HepG2 (cell line): ENCODE data around the gene SEMA3F. TPM values are rescaled to one million over a fixed set of nuclear protein-coding genes. Genes with fewer than 3 reads are reported as not detected.

Experiments
- AGO1 ChIP-seq: fragments of 200-400 bp; formaldehyde crosslinking; IDR thresholded peaks from 2 replicates; pipeline ENCODE4 v1.6.1; 2017; ENCODE audit warnings: mild to moderate bottlenecking, low read depth, low read length, moderate library complexity; ENCODE audit not compliant: poor library complexity, severe bottlenecking
- ASH2L ChIP-seq: fragments of 300-600, 200-600 bp; sonication (generic); IDR thresholded peaks from 2 replicates; pipeline ENCODE4 v1.7.0; 2017; ENCODE audit warnings: low read depth, mild to moderate bottlenecking, moderate library complexity, mixed read lengths, low read length; ENCODE audit not compliant: insufficient read length
- CENPT ChIP-seq: sonication (generic); formaldehyde crosslinking; IDR thresholded peaks from 2 replicates; pipeline ENCODE4 v1.8.0; 2022; ENCODE audit warnings: low read depth, mild to moderate bottlenecking, moderate library complexity, missing genetic modification reagents
- FOXA1 ChIP-seq, 2 experiments: fragments of 450-650 bp in 1 of 2; sonication (generic) in 1 of 2; formaldehyde crosslinking in 1 of 2; IDR thresholded peaks; 2 replicates each; pipeline versions ENCODE4 v1.4.0 to v1.6.1; 2016 to 2020; ENCODE audit warnings: missing genetic modification reagents in 1 of 2
- IKZF4 ChIP-seq: sonication (generic); formaldehyde crosslinking; IDR thresholded peaks from 2 replicates; pipeline ENCODE4 v1.5.1; 2020; ENCODE audit warnings: borderline replicate concordance, mild to moderate bottlenecking, low read depth, missing genetic modification reagents; ENCODE audit errors: not compliant biosample characterization
- KMT2A ChIP-seq: sonication (generic); formaldehyde crosslinking; IDR thresholded peaks from 2 replicates; pipeline ENCODE4 v1.4.0; 2020; ENCODE audit warnings: missing genetic modification reagents
- MBNL3 ChIP-seq: fragments of 250-450 bp; sonication (Bioruptor Pico); conservative IDR thresholded peaks from 2 replicates; pipeline ENCODE4 v1.8.0; 2022; ENCODE audit warnings: mild to moderate bottlenecking, inconsistent platforms
- NRL ChIP-seq: sonication (generic); formaldehyde crosslinking; IDR thresholded peaks from 2 replicates; pipeline ENCODE4 v1.5.0; 2020; ENCODE audit warnings: missing genetic modification reagents, mild to moderate bottlenecking, moderate library complexity, borderline replicate concordance
- PHF8 ChIP-seq: sonication (generic); formaldehyde crosslinking; IDR thresholded peaks from 2 replicates; pipeline ENCODE4 v1.5.0; 2020; ENCODE audit warnings: missing genetic modification reagents
- RORA ChIP-seq: sonication (generic); formaldehyde crosslinking; IDR thresholded peaks from 2 replicates; pipeline ENCODE4 v1.5.0; 2020; ENCODE audit warnings: mild to moderate bottlenecking, missing genetic modification reagents, moderate library complexity
- SIN3B ChIP-seq: fragments of 150-350 bp; IDR thresholded peaks from 2 replicates; pipeline ENCODE4 v1.6.1; 2014; ENCODE audit warnings: low read length
- TRIM24 ChIP-seq: sonication (generic); formaldehyde crosslinking; IDR thresholded peaks from 2 replicates; pipeline ENCODE4 v1.8.0; 2022; ENCODE audit warnings: mild to moderate bottlenecking, missing genetic modification reagents
- WIZ ChIP-seq: sonication (generic); formaldehyde crosslinking; IDR thresholded peaks from 2 replicates; pipeline ENCODE4 v1.5.1; 2020; ENCODE audit warnings: mild to moderate bottlenecking, missing genetic modification reagents
- ZBTB34 ChIP-seq: sonication (generic); formaldehyde crosslinking; IDR thresholded peaks from 2 replicates; pipeline ENCODE4 v1.8.0; 2022; ENCODE audit warnings: mild to moderate bottlenecking, missing genetic modification reagents
- ZFY ChIP-seq: sonication (generic); formaldehyde crosslinking; IDR thresholded peaks from 2 replicates; pipeline ENCODE4 v1.4.0; 2020; ENCODE audit warnings: missing genetic modification reagents
- ZIK1 ChIP-seq: sonication (generic); formaldehyde crosslinking; IDR thresholded peaks from 2 replicates; pipeline ENCODE4 v1.5.0; 2020; ENCODE audit warnings: mild to moderate bottlenecking, low read depth, missing genetic modification reagents, borderline replicate concordance
- ZNF138 ChIP-seq: sonication (generic); formaldehyde crosslinking; IDR thresholded peaks from 2 replicates; pipeline ENCODE4 v1.5.0; 2020; ENCODE audit warnings: mild to moderate bottlenecking, low read depth, missing genetic modification reagents
- ZNF616 ChIP-seq: sonication (generic); formaldehyde crosslinking; IDR thresholded peaks from 2 replicates; pipeline ENCODE4 v1.5.0; 2020; ENCODE audit warnings: low read depth, mild to moderate bottlenecking, missing genetic modification reagents
- ZNF704 ChIP-seq: sonication (generic); formaldehyde crosslinking; IDR thresholded peaks from 2 replicates; pipeline ENCODE4 v1.8.1; 2023; ENCODE audit warnings: mild to moderate bottlenecking, inconsistent platforms, moderate library complexity, missing genetic modification reagents, borderline replicate concordance
- ZNF770 ChIP-seq: sonication (generic); formaldehyde crosslinking; IDR thresholded peaks from 2 replicates; pipeline ENCODE4 v1.5.0; 2020; ENCODE audit warnings: mild to moderate bottlenecking, missing genetic modification reagents
- ZSCAN12 ChIP-seq: sonication (generic); formaldehyde crosslinking; IDR thresholded peaks from 2 replicates; pipeline ENCODE4 v1.9.0; 2021; ENCODE audit warnings: mild to moderate bottlenecking, missing genetic modification reagents
- polyA plus RNA-seq, 8 experiments: library from polyadenylated mRNA; depleted of rRNA in 3 of 8; stranded (reverse) in 7 of 8; unstranded in 1 of 8; fragments of >200 nt; fragmentation: Illumina TruSeq in 4 of 8; extraction: Trizol in 4 of 8; gene quantifications; 2 replicates each; pipeline versions ENCODE4 v1.2.1 to v1.2.3, GENCODE V29; 2011 to 2016; ENCODE audit warnings: low read depth in 4 of 8, missing spikeins in 1 of 8, mixed read lengths in 1 of 8; ENCODE audit not compliant: insufficient read depth in 1 of 8
- total RNA-seq, 5 experiments: library from RNA; depleted of rRNA; stranded (reverse); fragments of >200 nt; fragmentation: Illumina TruSeq; extraction: Trizol; gene quantifications; 2 replicates each; pipeline ENCODE4 v1.2.3, GENCODE V29; 2016; ENCODE audit warnings: low read depth in 1 of 5
- TF ChIP-seq, protein P1 (sequence below): sonication (generic); formaldehyde crosslinking; IDR thresholded peaks from 2 replicates; pipeline ENCODE4 v1.4.0; 2020; ENCODE audit warnings: missing genetic modification reagents

SEMA3F gene
- total and polyA plus RNA-seq, 2 of the 13 experiments (the other 11 are each of a cell fraction or from before 2014, with no cell fraction given): 7.6 to 17.2 TPM

DNA sequence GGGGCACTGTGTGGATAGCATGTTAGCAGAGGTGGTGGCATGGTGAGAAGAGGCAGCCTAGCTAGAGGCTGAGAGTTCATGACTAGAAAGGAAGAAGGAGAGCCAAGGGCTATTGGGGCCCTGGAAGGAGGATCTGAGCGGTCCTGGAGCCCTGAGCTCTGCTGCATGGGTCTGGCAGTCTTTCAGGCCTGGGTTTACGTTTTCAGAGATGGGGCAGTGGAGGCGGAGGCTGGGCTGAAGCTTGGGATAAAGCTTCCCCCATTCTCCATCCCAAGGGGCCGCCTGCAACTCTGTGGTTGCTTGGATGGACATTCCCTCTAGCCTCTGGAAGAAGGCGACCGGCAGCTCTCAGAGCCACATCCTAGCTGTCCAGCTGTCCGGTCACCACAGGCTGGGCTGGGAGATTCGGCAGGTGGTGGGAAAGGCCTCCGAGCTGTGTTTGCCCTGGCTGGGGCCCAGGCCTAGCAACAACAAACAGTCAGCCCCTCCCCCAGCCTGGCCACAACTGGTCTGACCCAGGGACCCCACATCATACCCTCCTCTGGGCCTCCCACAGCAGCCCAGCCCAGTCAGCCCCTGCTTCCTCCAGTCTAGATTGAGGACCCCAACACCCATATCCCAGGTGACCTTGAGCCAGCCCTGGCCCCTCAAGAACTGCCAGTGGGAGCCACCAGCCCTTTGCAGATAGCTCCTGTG, 48.1 kb downstream of the SEMA3F start (continued):
- no peak for TF ChIP-seq AGO1
- TF ChIP-seq, protein P1, sequence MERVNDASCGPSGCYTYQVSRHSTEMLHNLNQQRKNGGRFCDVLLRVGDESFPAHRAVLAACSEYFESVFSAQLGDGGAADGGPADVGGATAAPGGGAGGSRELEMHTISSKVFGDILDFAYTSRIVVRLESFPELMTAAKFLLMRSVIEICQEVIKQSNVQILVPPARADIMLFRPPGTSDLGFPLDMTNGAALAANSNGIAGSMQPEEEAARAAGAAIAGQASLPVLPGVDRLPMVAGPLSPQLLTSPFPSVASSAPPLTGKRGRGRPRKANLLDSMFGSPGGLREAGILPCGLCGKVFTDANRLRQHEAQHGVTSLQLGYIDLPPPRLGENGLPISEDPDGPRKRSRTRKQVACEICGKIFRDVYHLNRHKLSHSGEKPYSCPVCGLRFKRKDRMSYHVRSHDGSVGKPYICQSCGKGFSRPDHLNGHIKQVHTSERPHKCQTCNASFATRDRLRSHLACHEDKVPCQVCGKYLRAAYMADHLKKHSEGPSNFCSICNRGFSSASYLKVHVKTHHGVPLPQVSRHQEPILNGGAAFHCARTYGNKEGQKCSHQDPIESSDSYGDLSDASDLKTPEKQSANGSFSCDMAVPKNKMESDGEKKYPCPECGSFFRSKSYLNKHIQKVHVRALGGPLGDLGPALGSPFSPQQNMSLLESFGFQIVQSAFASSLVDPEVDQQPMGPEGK (CRISPR knock-in tag): peak; percentile 93
- TF ChIP-seq FOXA1 (IDR thresholded peaks at IDR 0.05): no peak
- TF ChIP-seq FOXA1 (CRISPR knock-in tag; IDR thresholded peaks at IDR 0.05): peak; percentile 87
- TF ChIP-seq NRL (CRISPR knock-in tag): 0 out of 2 replicates have a peak, but pooled peaks have one; percentile 46
- no peak; the same call in 1 of the 2 replicates for TF ChIP-seq KMT2A (CRISPR knock-in tag)
- no peak for TF ChIP-seq PHF8 (CRISPR knock-in tag)
- TF ChIP-seq ZNF770 (CRISPR knock-in tag): no peak; the same call in 1 of the 2 replicates
- TF ChIP-seq ZNF704 (CRISPR knock-in tag): no peak; the same call in 1 of the 2 replicates
- TF ChIP-seq ZSCAN12: no peak
- no peak for TF ChIP-seq ASH2L
- no peak for TF ChIP-seq SIN3B
- TF ChIP-seq MBNL3: no peak
- TF ChIP-seq ZFY: peak; percentile 85
- TF ChIP-seq RORA (CRISPR knock-in tag): no peak
- no peak for TF ChIP-seq WIZ (CRISPR knock-in tag)
- no peak for TF ChIP-seq CENPT (CRISPR knock-in tag)
- TF ChIP-seq ZNF138 (CRISPR knock-in tag): no peak
- TF ChIP-seq IKZF4: peak; percentile 51
- TF ChIP-seq ZNF616 (CRISPR knock-in tag): no peak
- no peak for TF ChIP-seq TRIM24 (CRISPR knock-in tag)
- no peak for TF ChIP-seq ZIK1
- no peak for TF ChIP-seq ZBTB34 (CRISPR knock-in tag)
